Measurements from ENCODE around the gene MRPS24.

The MRPS24 gene

GRCh38 chr7:43880596-43880995 is 11.3 kb upstream of the MRPS24 start:
- no peaks in the 10 kb centered on the region for H3K9me3 ChIP-seq (ENCODE audit: severe bottlenecking)
- H3K27me3 ChIP-seq (ENCODE audit: insufficient read depth, low read depth, severe bottlenecking): no peaks in the 10 kb centered on the region
- TF ChIP-seq, protein P1, sequence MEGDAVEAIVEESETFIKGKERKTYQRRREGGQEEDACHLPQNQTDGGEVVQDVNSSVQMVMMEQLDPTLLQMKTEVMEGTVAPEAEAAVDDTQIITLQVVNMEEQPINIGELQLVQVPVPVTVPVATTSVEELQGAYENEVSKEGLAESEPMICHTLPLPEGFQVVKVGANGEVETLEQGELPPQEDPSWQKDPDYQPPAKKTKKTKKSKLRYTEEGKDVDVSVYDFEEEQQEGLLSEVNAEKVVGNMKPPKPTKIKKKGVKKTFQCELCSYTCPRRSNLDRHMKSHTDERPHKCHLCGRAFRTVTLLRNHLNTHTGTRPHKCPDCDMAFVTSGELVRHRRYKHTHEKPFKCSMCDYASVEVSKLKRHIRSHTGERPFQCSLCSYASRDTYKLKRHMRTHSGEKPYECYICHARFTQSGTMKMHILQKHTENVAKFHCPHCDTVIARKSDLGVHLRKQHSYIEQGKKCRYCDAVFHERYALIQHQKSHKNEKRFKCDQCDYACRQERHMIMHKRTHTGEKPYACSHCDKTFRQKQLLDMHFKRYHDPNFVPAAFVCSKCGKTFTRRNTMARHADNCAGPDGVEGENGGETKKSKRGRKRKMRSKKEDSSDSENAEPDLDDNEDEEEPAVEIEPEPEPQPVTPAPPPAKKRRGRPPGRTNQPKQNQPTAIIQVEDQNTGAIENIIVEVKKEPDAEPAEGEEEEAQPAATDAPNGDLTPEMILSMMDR (IDR thresholded peaks at IDR 0.05; ENCODE audit: low read depth, low read length): no peak
- DNase-seq: no peak
- no peak overlapping the region for H3K4me3 ChIP-seq (ENCODE audit: low read depth, low read length)
- H3K27ac ChIP-seq: no peak overlapping the region
- H3K36me3 ChIP-seq: peaks cover 60% of the 10 kb centered on the region

- H3K27ac ChIP-seq: no peak overlapping the region
- DNase-seq: no peak
- no peaks in the 10 kb centered on the region for H3K9me3 ChIP-seq (ENCODE audit: severe bottlenecking)
- H3K36me3 ChIP-seq: peaks cover 55% of the 10 kb centered on the region
- no peak overlapping the region for H3K4me3 ChIP-seq (ENCODE audit: low read depth, low read length)
- TF ChIP-seq, protein P1 (IDR thresholded peaks at IDR 0.05; ENCODE audit: low read depth, low read length): no peak
- no peaks in the 10 kb centered on the region for H3K27me3 ChIP-seq (ENCODE audit: insufficient read depth, low read depth, severe bottlenecking)
Observed at GRCh38 chr7:43879477-43879876, 10.2 kb upstream of the MRPS24 start.

DNA sequence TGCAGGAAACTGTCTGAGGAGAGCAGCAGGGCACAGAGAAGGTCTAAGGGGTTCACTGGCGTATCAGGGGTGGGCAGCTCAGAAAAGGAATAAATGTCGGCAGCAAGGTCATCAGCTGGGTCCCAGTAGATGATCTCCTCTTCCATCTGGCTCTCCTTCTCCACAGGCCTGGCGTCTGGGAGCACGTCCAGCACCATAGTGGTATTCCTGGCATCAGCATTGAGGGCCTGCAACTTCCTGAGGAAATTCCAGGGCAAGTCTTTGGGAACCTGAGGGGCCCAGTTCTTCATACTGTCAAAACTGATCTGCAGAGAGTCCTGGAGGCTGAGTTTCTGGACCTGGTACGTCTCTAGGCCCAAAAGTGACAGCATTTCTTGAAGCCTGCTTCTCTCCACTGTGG is 9.6 kb upstream of the MRPS24 start:
- Histone ChIP-seq H3K27me3 (ENCODE audit: insufficient read depth, low read depth, severe bottlenecking) (no peaks in the 10 kb centered on the region), H3K36me3 (peaks cover 52% of the 10 kb centered on the region), H3K4me3 (ENCODE audit: low read depth, low read length) (no peak overlapping the region), H3K9me3 (ENCODE audit: severe bottlenecking) (no peaks in the 10 kb centered on the region), H3K27ac (no peak overlapping the region)
- DNase-seq: no peak
- TF ChIP-seq, protein P1 (IDR thresholded peaks at IDR 0.05; ENCODE audit: low read depth, low read length): no peak

GRCh38 chr7:43877968-43878864 is 8.9 kb upstream of the MRPS24 start:
- peaks cover 47% of the 10 kb centered on the region for H3K36me3 ChIP-seq
- TF ChIP-seq, protein P1 (IDR thresholded peaks at IDR 0.05; ENCODE audit: low read depth, low read length): no peak
- no peak overlapping the region for H3K4me3 ChIP-seq (ENCODE audit: low read depth, low read length)
- no peak for DNase-seq
- H3K27ac ChIP-seq: no peak overlapping the region
- no peaks in the 10 kb centered on the region for H3K9me3 ChIP-seq (ENCODE audit: severe bottlenecking)
- no peaks in the 10 kb centered on the region for H3K27me3 ChIP-seq (ENCODE audit: insufficient read depth, low read depth, severe bottlenecking)

DNA sequence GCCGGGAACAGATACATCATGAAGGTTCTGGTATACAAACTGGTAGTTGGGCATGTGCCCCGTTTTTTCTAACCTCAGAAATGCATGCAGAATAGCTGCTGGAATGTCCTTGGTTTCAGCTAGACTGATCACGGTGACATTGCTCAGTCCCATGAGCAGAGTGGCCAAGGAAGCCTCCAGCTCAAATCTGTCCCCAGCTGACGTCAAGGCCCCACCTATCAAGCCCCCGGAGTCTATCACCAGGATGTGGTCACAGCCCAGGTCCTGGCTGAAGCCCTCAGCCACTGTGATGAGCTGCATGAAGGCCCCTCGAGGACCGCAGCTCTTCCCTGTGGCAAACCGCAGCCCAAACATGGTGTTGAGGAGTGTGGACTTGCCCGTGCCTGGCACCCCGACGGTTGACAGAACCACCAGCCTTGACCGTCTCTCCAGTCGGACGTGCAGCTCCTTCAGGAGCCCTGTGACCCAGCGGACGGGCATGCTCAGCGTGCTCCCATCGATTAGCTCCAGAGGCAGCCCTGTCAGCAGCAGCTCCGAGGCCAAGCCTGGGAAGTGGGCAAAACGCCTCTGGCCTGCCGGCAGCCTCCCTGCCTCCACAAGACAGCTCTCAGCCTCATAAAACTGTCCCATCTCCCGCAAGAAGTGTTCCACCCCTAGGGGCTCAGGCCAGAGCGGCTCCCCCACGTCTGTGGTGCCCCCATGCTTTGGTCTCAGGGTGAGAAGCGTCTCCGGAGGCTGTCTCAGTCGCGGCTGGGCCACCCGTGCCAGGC is 7.8 kb upstream of the MRPS24 start:
- DNase-seq: no peak
- no peak overlapping the region for H3K4me3 ChIP-seq (ENCODE audit: low read depth, low read length)
- TF ChIP-seq, protein P1 (IDR thresholded peaks at IDR 0.05; ENCODE audit: low read depth, low read length): no peak
- H3K9me3 ChIP-seq (ENCODE audit: severe bottlenecking): no peaks in the 10 kb centered on the region
- H3K27me3 ChIP-seq (ENCODE audit: insufficient read depth, low read depth, severe bottlenecking): no peaks in the 10 kb centered on the region
- no peak overlapping the region for H3K27ac ChIP-seq
- peaks cover 47% of the 10 kb centered on the region for H3K36me3 ChIP-seq
